PC-9 (cell line): ENCODE measurements around the gene SUMF1.

ENCODE experiments used
- EZH2 ChIP-seq: fragments of 200-600 bp; sonication (generic); IDR thresholded peaks from 2 replicates; pipeline ENCODE4 v1.8.0; 2017; ENCODE audit warnings: antibody characterized with exemption, low read depth
- TF ChIP-seq, protein P1 (sequence below): fragments of 200-600 bp; sonication (generic); conservative IDR thresholded peaks from 2 replicates; pipeline ENCODE4 v1.6.1; 2017; ENCODE audit warnings: mixed run types, antibody characterized with exemption, mild to moderate bottlenecking, moderate library complexity

DNA sequence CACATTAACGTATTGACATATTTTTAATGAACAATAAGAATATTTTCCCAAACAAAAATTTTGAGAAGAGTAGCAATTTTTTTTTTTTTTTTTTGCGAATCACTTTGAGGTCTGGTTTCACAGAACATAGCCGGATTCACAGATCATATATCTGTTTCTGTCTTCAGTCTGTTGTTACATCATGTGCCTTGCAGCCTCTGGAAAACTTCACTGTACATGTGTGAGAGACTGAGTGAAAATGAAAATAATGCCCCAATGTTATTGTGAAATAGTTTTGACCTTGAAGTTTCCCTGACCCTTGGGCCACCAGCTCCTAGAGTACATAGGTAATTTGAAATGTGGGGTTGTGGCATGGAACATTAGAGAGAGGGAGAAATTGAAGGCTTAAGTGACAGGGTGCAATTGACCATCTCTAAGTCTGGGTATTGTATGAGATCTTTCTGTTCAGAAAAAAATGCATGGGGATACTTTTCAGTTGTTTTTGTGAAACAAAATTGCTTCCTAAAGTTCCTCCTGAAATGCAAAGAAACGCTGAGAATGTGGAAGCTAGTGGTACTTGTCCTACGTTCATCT is 40.0 kb upstream of the SUMF1 start:
- TF ChIP-seq, protein P1, sequence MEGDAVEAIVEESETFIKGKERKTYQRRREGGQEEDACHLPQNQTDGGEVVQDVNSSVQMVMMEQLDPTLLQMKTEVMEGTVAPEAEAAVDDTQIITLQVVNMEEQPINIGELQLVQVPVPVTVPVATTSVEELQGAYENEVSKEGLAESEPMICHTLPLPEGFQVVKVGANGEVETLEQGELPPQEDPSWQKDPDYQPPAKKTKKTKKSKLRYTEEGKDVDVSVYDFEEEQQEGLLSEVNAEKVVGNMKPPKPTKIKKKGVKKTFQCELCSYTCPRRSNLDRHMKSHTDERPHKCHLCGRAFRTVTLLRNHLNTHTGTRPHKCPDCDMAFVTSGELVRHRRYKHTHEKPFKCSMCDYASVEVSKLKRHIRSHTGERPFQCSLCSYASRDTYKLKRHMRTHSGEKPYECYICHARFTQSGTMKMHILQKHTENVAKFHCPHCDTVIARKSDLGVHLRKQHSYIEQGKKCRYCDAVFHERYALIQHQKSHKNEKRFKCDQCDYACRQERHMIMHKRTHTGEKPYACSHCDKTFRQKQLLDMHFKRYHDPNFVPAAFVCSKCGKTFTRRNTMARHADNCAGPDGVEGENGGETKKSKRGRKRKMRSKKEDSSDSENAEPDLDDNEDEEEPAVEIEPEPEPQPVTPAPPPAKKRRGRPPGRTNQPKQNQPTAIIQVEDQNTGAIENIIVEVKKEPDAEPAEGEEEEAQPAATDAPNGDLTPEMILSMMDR, result no peak
- no peak for TF ChIP-seq EZH2
